WTC11 (cell line): ENCODE data around the gene GPR183. TPM values are rescaled to one million over a fixed set of nuclear protein-coding genes. Genes with fewer than 3 reads are reported as not detected.

Experiments used
- ATAC-seq: fragments of 200-7000 bp; cut with Tn5 transposase; 2 replicates; pipeline ENCODE4 v1.10.0; 2021; ENCODE audit warnings: mild to moderate bottlenecking, moderate library complexity
- CTCF ChIA-PET: fragments of 300-600 bp; sonication (Branson Sonifier 250); formaldehyde crosslinking; loops from one replicate; lab custom pipeline; 2021; ENCODE audit warnings: antibody characterized with exemption; lab: Charles Lee
- POLR2A ChIA-PET: fragments of 350-600 bp; sonication (Branson Sonifier 250); formaldehyde crosslinking; loops from one replicate; lab custom pipeline; 2021; ENCODE audit warnings: antibody characterized with exemption; lab: Charles Lee
- DNase-seq: peaks from one replicate; pipeline ENCODE4 v3.0.0; 2021; ENCODE audit warnings: low spot score
- H3K27ac Mint-ChIP-seq: 2 replicates; pipeline ENCODE4 v1.8.0; 2021; ENCODE audit warnings: mixed read lengths
- H3K27me3 Mint-ChIP-seq: 2 replicates; pipeline ENCODE4 v1.8.0; 2021; ENCODE audit warnings: low read depth, mild to moderate bottlenecking, moderate library complexity, mixed read lengths
- H3K36me3 Mint-ChIP-seq: 2 replicates; pipeline ENCODE4 v1.8.0; 2021; ENCODE audit warnings: mixed read lengths
- H3K4me1 Mint-ChIP-seq: 2 replicates; pipeline ENCODE4 v1.8.0; 2022; ENCODE audit warnings: mixed read lengths
- H3K4me3 Mint-ChIP-seq: 2 replicates; pipeline ENCODE4 v1.8.0; 2021; ENCODE audit warnings: mild to moderate bottlenecking, moderate library complexity, mixed read lengths
- H3K9me3 Mint-ChIP-seq: 2 replicates; pipeline ENCODE4 v1.8.0; 2021; ENCODE audit warnings: mixed read lengths
- E2F1 ChIP-seq: sonication (generic); formaldehyde crosslinking; IDR thresholded peaks from 2 replicates; pipeline ENCODE4 v1.8.0; 2022; ENCODE audit warnings: mild to moderate bottlenecking, missing genetic modification reagents
- E2F4 ChIP-seq: sonication (generic); formaldehyde crosslinking; IDR thresholded peaks from 2 replicates; pipeline ENCODE4 v1.8.1; 2022; ENCODE audit warnings: low read depth, mild to moderate bottlenecking, moderate library complexity, missing genetic modification reagents, borderline replicate concordance
- ESRRA ChIP-seq: sonication (generic); formaldehyde crosslinking; IDR thresholded peaks from 2 replicates; pipeline ENCODE4 v1.8.1; 2022; ENCODE audit warnings: mild to moderate bottlenecking, missing genetic modification reagents, borderline replicate concordance
- ETV6 ChIP-seq: sonication (generic); formaldehyde crosslinking; IDR thresholded peaks from 2 replicates; pipeline ENCODE4 v1.8.1; 2022; ENCODE audit warnings: mild to moderate bottlenecking, missing genetic modification reagents
- FOXP4 ChIP-seq: sonication (generic); formaldehyde crosslinking; IDR thresholded peaks from 2 replicates; pipeline ENCODE4 v1.8.0; 2022; ENCODE audit warnings: mild to moderate bottlenecking, missing genetic modification reagents
- IRF1 ChIP-seq: sonication (generic); formaldehyde crosslinking; IDR thresholded peaks from 2 replicates; pipeline ENCODE4 v1.8.0; 2023; ENCODE audit warnings: missing genetic modification reagents
- KAT7 ChIP-seq: sonication (generic); formaldehyde crosslinking; IDR thresholded peaks from 2 replicates; pipeline ENCODE4 v1.8.1; 2023; ENCODE audit warnings: missing genetic modification reagents, mild to moderate bottlenecking, borderline replicate concordance
- MLX ChIP-seq: sonication (generic); formaldehyde crosslinking; IDR thresholded peaks from 2 replicates; pipeline ENCODE4 v1.8.1; 2023; ENCODE audit warnings: mild to moderate bottlenecking, missing genetic modification reagents, moderate library complexity
- SMAD3 ChIP-seq: sonication (generic); formaldehyde crosslinking; IDR thresholded peaks from 2 replicates; pipeline ENCODE4 v1.8.0; 2022; ENCODE audit warnings: missing genetic modification reagents, mild to moderate bottlenecking, borderline replicate concordance
- SMAD4 ChIP-seq: sonication (generic); formaldehyde crosslinking; IDR thresholded peaks from 2 replicates; pipeline ENCODE4 v1.8.0; 2022; ENCODE audit warnings: mild to moderate bottlenecking, missing genetic modification reagents
- TP53 ChIP-seq: sonication (generic); formaldehyde crosslinking; IDR thresholded peaks from 2 replicates; pipeline ENCODE4 v1.8.1; 2023; ENCODE audit warnings: mild to moderate bottlenecking, missing genetic modification reagents
- ZBTB21 ChIP-seq: sonication (generic); formaldehyde crosslinking; IDR thresholded peaks from 2 replicates; pipeline ENCODE4 v1.8.1; 2023; ENCODE audit warnings: mild to moderate bottlenecking, missing genetic modification reagents, borderline replicate concordance
- ZNF138 ChIP-seq: sonication (generic); formaldehyde crosslinking; conservative IDR thresholded peaks from 2 replicates; pipeline ENCODE4 v1.8.1; 2022; ENCODE audit warnings: mild to moderate bottlenecking, moderate library complexity, missing genetic modification reagents
- ZNF219 ChIP-seq: sonication (generic); formaldehyde crosslinking; IDR thresholded peaks from 2 replicates; pipeline ENCODE4 v1.8.0; 2023; ENCODE audit warnings: missing genetic modification reagents, mild to moderate bottlenecking, borderline replicate concordance
- ZNF423 ChIP-seq: fragments of 250-450 bp; sonication (Bioruptor Pico); IDR thresholded peaks from 2 replicates; pipeline ENCODE4 v2.1.2; 2022; ENCODE audit warnings: mild to moderate bottlenecking, moderate library complexity
- total RNA-seq: library from RNA; stranded (reverse); gene quantifications from 3 replicates; pipeline ENCODE4 v1.2.3, GENCODE V29; 2021

GPR183 gene
- total RNA-seq, 1 experiment from 2014 or later, result 0.13 TPM

- Mint-ChIP-seq H3K4me1 (peaks cover 33% of the 10 kb centered on the region), H3K36me3 (no peaks in the 10 kb centered on the region), H3K4me3 (no peak overlapping the region), H3K9me3 (no peaks in the 10 kb centered on the region), H3K27me3 (no peaks in the 10 kb centered on the region), H3K27ac (no peak overlapping the region)
- ATAC-seq (no peak), DNase-seq (no peak)
- ChIA-PET POLR2A (interaction anchor here (0.6 kb wide), 1 partner anchor 140 kb away, joined by 3 read pairs; no protein-coding TSS in a partner anchor), CTCF (no interaction called here)
- no peak for TF ChIP-seq FOXP4 (CRISPR knock-in tag)
- TF ChIP-seq ESRRA, result no peak
- no peak for TF ChIP-seq SMAD3
- no peak for TF ChIP-seq ETV6 (CRISPR knock-in tag)
Observed at GRCh38 chr13:99278200-99278599, 29.0 kb downstream of the GPR183 start.

- CTCF ChIA-PET, result interaction anchor here (1.0 kb wide), 1 partner anchor 12 kb away, joined by 3 read pairs; no protein-coding TSS in a partner anchor
- no peak overlapping the region for H3K4me3 Mint-ChIP-seq
Observed at GRCh38 chr13:99277629-99278028, 29.6 kb downstream of the GPR183 start.

More at GRCh38 chr13:99277629-99278028, 29.6 kb downstream of the GPR183 start:
- POLR2A ChIA-PET, result no interaction called here
- no peaks in the 10 kb centered on the region for H3K27me3 Mint-ChIP-seq
- no peaks in the 10 kb centered on the region for H3K9me3 Mint-ChIP-seq
- DNase-seq, result no peak
- no peak for TF ChIP-seq TP53 (CRISPR knock-in tag)
- TF ChIP-seq MLX (CRISPR knock-in tag), result no peak
- TF ChIP-seq ZNF423 (CRISPR knock-in tag), result no peak
- no peak for TF ChIP-seq E2F1 (CRISPR knock-in tag)
- no peak for TF ChIP-seq ZNF138
- no peak for TF ChIP-seq SMAD4
- TF ChIP-seq IRF1 (CRISPR knock-in tag), result no peak
- TF ChIP-seq ETV6 (CRISPR knock-in tag), result no peak
- no peak for TF ChIP-seq ZNF219 (CRISPR knock-in tag)
- no peak for TF ChIP-seq ZBTB21 (CRISPR knock-in tag)
- TF ChIP-seq KAT7, result no peak
- TF ChIP-seq FOXP4 (CRISPR knock-in tag), result no peak
- no peak for TF ChIP-seq E2F4 (CRISPR knock-in tag)
- no peaks in the 10 kb centered on the region for H3K36me3 Mint-ChIP-seq
- peaks cover 33% of the 10 kb centered on the region for H3K4me1 Mint-ChIP-seq
- H3K27ac Mint-ChIP-seq, result 0 out of 2 replicates have a peak overlapping the region, but pooled peaks have one; percentile 16
- no peak for ATAC-seq
